Effector CD8-positive, alpha-beta T cell (primary cell): ENCODE data around the gene CCRL2.
"Not testable (repeated sequence)": the region's sequence is repeated elsewhere in the genome, so short reads cannot be mapped to it uniquely, and the experiment has no call there.

Experiments used
- DNase-seq: peaks from one replicate; lab custom pipeline; 2025; lab: John Stamatoyannopoulos, UW

The CCRL2 gene

GRCh38 chr3:46429250-46429649 lies 22.2 kb downstream of the CCRL2 start:
- no peak for DNase-seq

- no peak for DNase-seq
Measured at GRCh38 chr3:46429671-46430070, 22.6 kb downstream of the CCRL2 start.

DNA sequence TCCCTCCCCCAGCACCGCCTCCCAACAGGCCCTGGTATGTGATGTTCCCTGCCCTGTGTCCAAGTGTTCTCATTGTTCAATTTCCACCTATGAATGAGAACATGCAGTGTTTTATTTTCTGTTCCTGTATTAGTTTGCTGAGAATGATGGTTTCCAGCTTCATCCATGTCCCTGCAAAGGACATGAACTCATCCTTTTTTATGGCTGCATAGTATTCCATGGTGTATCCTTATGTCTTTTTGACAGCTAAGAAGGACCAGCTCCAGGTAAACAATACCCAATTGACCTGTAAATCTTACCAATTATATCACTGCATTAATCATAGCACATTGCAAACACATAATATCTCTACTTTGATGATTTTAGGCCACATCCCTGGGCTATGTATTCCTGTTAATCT lies 23.8 kb downstream of the CCRL2 start:
- not testable (repeated sequence) for DNase-seq

GRCh38 chr3:46431905-46432304 lies 24.8 kb downstream of the CCRL2 start:
- DNase-seq: not testable (repeated sequence)

DNA sequence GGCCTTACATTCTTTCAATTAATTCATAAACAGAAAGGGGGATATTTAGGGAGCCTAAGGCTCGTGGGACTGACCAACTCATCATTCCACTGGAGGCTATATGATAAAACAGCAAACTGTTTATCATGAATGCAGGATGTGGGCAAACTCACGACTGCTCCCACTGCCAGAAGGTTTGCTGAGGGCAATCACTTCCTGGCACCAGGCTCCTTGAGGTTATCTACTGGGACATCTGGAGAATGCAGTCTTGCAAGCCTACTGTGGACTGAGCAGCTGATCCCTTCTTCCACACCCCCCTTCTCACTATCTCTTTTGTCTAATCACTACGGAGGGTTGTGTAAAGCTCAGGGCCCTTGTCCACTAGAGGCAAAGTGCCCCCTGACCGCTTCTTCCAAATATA lies 26.1 kb downstream of the CCRL2 start:
- not testable (repeated sequence) for DNase-seq

- no peak for DNase-seq
Measured at GRCh38 chr3:46433841-46434240, 26.8 kb downstream of the CCRL2 start.

- no peak for DNase-seq
Measured at GRCh38 chr3:46435081-46435726, 28.1 kb downstream of the CCRL2 start.

GRCh38 chr3:46438831-46439230 lies 31.8 kb downstream of the CCRL2 start:
- no peak for DNase-seq

DNA sequence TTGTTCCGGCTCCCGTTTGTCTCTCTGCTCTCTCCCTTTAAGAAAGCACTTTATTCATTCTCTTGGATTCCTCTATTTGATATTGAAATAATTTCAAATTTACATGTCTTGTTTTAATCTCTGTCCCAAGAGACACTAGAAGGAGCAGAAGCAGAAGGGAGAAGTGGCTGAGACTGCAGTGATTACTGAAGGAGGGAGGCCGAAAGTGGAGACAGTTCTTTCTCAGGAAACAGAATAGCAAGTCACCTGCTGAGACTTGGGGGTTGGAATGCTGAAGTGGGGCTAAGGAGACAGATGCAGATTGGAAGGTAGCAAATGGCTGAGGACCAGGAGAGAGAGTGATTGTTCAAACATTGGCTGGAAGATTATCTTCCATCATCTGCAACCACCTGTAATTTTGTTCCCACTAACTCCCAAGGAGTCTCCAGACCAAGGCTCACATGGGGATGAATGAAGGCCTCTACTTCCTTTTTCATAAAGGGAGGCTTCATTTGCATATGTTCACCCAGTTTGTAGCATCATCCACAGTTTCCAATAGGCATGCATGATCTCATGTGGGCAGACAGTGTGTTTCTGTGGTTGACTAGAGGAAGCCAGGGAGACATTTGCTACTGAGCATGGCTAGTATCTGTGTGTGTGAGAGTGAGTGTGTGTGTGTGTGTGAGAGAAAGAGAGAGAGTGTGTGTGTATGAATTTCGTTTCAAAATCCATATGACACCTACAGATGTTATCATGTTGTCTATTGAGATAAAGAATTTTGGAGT lies 33.7 kb downstream of the CCRL2 start:
- DNase-seq: no peak

DNA sequence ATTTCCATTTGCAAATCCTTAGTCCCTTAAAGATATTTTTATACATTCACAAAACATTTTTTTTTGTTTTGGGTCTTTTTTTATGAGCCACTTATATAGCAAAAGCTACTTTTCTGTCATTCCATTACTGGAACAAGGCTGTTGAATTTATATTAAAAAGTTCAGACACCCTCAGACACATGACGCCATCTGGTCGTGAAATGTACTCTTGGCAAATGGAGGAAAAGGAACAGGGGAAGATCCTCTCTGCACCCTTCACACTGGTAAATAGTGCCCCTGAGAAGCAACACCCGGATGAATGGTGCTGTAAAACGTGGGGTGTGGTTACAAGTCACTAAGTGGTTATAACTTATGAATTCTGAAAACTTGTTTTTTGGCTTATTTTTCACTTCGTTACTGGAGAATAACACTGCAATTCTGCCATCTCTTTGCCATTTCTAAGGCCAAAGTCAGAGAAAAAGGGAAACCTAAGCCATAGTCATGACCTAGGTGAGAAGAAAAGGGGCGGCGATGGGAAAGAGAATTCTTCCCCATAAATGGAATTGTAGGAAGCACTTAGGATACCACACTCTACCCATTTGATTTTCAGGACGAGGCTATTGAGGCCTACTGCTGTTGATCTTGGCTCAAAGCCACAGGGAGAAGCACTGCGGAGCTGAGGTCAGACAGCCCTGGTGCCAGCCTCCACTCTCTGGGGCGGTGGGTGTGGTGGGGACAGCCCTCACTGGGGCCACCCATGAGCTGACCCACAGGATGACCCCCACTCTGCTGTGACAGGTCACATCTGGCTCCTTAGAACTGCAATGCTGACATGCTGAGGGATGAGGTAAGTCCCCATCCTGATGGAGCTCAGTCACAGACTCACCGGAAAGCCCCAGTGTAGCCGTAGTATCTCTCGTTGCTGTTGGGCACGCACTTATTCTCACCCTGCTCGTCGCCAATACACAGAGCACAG lies 35.8 kb downstream of the CCRL2 start:
- DNase-seq: no peak

GRCh38 chr3:46447228-46447985 lies 40.3 kb downstream of the CCRL2 start:
- DNase-seq: no peak

DNA sequence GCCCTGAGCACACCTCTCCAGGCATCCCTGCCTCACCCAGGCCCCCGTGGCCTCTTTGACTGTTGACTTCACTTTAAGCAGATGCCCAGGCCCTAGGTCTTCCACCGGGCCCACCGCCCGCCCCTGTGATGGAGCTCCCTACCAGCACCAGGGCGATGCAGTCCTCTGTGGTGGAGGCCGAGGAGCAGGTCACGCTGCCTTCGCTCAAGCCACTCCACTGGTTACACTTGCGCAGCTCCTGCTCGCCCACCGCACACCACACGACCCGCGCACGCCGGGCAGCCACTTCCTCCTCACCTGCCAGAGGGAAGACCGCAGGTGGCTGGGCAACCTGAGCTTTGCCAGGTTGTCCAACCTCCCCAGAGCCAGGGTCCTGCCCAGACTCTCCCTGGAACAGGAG lies 41.7 kb downstream of the CCRL2 start:
- no peak for DNase-seq

DNA sequence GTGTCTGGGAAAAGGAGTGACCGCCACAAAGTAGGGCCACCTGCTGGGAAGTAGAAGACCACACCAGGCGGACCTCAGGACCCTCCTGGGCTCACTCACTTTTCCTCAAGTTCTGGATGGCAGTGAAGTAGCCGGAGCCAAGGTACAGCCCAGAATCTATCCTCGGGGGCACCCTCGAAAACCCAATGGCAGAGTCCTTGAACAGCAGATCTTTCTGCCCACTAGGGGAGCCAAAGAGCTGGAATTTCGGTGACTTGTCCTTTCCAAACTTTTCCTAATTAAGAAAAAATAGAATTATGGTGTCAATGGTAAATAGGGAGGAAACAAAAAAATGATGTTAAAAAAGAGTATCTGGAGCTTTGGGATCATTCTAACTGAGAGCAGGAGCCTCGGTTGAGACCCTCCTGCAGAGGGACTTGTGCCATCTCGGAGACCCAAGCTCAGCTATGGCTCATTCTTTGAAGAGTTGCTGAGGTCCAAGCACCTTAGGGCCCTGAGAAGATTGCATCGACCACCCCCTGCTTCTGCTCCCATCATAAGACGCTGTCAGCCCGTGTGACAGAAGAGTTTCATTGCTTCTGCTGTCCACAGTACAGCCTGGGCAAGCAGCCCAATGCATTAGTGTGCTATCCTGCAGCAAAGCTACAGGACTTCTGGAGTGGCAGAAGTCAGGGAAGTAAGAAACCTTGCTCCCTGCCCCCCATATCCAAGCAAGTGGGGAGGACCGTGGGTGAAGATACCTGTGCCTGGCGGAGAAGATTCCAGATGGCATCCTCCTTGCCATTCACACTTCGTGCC lies 42.9 kb downstream of the CCRL2 start:
- DNase-seq: no peak

DNA sequence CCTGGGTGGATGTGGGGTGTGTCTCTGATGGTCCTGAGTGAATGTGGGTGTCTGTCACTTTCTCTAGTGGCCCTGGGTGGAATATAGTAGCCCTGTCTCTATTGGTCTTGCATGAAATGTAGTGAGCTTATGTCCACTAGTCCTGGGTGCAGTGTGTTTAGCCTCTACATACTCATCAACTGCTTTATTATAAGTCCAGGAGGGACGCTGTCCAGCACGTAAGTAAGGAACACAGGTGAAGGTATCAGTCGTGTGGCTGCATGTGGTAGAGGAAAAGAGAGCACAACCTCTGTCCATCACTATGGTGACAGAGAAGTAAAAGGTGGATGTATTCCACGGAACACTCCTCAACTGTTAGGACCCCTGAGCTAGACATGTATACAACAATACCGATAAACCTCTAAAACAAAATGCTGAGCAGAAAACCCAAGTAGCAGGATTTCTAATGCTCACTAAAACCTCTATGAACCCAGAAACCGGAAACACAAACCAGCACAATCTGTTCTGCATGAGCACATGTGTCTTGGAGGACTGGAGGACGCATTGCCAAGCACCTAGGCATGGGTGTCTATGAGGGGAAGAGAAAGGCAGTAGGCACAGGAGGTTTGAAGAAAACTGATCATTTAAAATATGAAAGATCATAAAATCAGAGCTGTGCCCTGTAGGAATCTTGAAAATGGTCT lies 46.6 kb downstream of the CCRL2 start:
- DNase-seq: no peak

DNA sequence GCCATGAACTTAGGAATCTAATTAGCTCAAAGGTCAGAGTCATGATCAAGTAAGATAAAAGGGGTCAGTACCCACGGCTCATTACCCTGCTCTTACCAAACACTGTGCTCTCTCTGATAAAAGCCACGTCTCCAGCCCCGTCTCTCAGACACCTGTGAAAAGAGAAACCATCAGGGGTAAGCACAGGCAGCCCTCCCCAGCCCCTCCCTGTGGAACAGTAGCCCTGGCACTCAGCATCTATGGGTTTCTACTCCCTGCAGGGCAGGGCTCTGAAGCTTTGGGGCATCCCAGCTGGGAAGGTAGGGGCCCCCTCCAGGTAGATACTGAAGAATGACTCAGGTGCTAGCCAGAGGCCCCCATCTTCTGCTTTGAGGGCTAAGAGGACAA lies 47.1 kb downstream of the CCRL2 start:
- no peak for DNase-seq

DNA sequence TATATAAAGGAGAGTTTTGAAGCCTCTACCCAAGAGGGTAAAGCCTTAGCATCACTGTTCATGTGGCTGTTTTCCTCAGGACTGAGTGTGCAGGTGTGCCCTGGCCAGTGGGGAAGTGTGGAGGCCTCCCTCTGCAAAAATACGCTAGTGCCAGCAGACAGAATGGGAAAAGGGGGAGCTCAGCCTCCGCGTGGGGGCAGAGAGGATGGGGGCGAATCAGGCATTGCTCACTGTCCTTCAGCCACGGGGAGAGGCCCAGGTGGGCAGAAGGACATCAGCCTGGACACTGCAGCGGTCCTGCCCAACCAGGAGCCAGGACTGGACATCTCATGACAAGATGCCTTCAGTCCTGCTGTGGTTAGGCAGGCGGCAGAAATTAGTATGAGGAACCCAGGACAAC lies 47.5 kb downstream of the CCRL2 start:
- DNase-seq: no peak

- DNase-seq: no peak
Measured at GRCh38 chr3:46455231-46456115, 48.4 kb downstream of the CCRL2 start.

- DNase-seq: no peak
Measured at GRCh38 chr3:46456118-46456517, 49.1 kb downstream of the CCRL2 start.
